Activated CD8-positive, alpha-beta memory T cell treated with anti-CD3 and anti-CD28 coated beads for 24 hours (primary cell): ENCODE measurements around the gene GASK1A.

Experiments used
- DNase-seq: peaks from one replicate; pipeline ENCODE4 v3.0.0-alpha.2; 2020

Gene GASK1A

DNA sequence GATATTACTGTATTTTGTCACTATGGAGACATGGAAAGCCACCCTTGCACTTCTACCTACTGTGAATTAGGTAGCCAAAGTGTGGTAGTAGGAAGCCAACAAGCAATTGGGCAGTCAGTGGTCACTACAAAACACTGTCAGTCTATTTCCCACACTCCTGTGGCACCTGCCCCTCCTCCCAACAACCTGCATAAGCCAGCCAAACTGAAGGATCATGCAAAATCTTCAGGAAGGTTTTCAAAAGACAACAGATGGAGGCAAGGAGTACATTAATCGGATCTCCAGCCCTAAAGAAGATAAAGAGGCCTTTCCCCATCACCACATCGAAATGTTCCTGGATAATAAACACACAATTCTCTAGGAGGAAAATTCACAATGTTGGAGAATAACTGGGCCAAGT is 114.9 kb downstream of the GASK1A start:
- no peak for DNase-seq

DNA sequence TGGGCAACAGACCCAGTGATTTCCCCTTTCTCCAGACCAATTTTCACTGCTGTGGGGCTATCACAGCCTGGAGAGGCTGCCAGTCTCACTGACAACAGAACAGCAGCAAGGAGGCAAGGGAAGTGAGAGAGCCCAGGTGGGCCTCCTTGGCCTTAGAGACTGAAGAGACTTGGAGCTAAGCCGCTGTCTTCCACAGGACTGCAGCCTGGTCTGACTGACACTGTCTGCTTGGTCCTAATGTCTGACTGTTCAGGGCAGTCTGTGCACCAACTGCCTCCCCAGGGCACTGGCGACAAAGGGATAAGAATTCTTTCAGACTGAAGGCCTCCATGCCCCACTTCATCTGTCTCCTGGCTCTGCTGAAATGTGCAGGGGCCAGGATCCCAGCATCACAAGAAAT is 115.3 kb downstream of the GASK1A start:
- DNase-seq, result no peak

DNA sequence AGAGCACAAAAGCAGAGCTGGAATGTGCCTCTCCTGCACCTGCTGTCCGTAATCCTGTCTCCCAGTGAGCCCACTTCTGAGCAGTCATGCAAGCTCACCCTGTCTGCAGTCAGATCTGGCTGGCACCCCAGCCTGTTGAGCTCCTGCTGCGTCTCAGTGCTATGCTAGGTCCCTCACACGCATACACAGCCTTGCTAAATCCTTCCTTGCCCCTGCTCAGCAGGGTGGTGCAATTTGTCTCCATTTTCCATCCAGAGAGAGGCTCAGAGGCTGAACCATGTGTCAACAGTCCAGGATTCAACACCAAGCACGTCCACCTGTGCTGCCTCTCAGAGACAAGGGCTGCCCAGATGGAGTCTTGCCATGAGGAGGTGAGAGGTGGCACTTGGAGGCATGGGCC is 115.7 kb downstream of the GASK1A start:
- DNase-seq, result no peak

DNA sequence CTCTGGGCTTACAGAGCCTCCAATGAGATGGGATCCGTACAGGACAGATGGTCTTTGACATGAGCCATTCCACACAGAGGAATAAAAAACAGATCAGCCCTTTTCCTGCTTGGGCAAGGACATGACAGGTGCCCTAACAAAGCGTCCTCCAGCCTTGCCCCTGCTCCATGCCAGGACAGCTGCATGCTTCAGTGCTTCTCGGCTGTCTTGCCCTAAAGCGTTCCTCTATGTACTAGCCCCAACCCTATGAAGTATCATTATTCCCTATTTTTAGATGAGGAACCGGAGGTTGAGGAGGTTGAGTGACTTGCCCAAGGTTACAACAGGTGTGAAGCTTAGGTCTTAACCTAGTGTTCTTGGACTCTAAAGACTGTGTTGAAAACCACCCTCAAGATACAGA is 116.3 kb downstream of the GASK1A start:
- DNase-seq, result no peak

DNA sequence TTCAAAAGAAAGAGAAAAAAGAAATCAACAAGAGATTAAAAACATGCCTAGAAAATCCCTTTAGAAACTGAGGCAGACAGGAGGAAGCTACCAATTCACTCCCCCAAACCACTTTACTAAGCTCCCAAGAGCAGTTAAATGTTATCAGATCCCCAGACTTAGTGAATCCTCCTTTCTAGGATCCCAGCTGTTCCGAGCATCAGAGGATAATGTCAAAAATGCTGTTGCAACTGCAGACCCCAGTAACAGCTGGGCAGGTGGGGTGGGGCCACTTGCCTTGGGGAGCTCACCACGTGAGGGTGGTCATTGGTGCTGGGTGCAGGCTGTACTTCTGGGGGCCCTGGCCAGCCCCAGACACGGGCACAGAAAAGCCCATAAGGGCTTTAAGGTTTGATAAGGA is 117.7 kb downstream of the GASK1A start:
- DNase-seq, result no peak

DNA sequence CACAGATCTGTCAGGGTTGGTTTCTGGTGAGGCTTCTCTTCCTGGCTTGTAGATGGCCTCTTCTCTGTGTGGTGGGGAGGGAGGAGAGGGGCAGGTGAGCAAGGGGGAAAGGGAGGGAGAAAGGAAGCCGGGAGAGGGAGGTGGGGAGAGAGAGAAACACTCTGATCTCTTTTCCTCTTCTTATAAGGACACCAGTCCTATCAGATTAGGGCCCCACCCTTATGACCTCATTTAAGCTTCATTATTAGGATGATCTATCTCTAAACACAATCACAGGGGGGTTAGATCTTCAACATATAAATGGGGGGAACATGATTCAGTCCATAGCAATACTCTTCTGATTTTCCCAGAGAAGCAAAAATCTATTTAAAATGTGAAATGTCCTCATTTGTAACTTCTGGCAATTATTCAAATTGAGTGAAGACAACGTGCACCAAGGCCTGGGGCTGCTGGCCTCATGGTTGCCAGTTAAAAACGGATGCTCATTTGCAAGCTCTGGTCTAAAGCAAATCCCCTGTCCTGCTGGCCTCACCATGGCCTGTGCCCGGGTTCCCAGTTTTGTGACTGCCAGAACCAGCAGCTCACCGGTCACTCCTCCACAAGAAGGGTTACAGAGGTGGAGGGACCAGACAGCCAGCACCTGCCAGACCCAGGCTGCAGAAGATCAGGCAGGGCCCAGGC is 118.4 kb downstream of the GASK1A start:
- no peak for DNase-seq

DNA sequence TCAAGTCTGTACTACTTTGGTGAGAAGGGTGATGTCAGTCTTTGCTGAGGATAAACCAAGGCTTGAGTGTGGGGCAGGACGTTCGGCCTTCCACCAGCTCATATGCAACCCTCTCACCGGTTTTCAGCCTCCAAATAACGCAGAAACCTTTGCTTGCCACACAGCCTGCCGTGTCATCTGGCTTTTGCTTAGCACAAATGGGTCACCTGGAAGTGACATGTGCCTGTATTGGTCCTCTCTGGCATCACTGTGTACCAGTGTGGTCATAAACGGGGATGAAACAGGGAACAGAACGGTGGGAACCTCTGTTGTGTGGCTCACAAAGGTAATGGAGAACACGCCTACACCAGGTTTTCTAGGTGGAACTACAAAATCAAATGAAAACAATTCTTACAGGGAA is 119.7 kb downstream of the GASK1A start:
- no peak for DNase-seq

DNA sequence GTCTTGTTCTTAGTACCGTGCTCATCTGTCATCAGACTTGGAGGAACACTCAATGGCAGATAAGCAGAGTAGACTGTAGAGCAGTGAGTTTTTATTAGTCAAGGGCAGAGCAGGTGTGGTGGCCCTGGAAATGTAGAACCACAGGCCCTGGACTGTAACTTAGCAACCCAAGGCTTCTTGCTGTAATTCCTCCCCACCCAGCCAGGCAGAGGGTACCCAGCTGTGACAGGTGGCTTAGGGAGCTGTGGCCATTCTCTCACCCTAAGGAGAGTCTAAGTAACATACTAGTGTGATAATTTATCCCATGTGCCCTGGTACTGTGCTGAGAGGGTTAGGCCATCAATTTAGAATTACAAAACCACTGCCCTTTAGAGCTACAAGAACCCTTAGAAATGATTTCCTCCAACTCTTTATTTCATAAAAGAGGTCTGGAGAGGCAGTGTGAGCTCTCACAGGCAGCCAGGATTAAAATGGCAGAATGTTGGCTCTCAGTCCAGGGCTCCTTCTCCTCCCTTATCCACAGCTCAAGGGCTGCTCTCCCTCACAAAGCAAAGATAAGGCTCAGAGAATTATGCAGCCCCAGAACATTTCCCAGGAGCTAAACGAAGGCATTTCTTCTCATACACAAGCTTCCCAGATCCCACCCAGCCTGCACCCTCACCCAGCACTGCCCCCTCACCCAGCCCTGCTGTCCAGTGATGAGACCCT is 123.8 kb downstream of the GASK1A start:
- DNase-seq, result no peak

DNA sequence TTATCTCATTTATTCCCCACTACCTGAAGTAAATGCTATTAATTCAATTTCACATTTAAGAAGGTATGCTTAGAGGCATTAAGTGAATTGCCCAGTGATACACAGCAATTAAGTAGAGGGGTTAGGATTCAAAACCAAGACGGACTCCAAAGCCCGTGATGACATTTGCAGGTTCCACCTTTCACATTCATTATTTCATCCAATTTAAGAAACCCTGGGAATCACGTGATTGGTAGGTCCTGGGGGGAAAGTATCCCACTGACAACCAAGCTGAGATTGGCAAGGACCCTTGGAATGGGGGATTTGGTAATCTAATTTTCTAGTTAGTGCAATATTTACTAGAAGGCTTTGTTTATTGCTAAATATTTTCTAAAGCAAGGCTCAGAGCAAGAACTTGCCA is 124.9 kb downstream of the GASK1A start:
- no peak for DNase-seq

DNA sequence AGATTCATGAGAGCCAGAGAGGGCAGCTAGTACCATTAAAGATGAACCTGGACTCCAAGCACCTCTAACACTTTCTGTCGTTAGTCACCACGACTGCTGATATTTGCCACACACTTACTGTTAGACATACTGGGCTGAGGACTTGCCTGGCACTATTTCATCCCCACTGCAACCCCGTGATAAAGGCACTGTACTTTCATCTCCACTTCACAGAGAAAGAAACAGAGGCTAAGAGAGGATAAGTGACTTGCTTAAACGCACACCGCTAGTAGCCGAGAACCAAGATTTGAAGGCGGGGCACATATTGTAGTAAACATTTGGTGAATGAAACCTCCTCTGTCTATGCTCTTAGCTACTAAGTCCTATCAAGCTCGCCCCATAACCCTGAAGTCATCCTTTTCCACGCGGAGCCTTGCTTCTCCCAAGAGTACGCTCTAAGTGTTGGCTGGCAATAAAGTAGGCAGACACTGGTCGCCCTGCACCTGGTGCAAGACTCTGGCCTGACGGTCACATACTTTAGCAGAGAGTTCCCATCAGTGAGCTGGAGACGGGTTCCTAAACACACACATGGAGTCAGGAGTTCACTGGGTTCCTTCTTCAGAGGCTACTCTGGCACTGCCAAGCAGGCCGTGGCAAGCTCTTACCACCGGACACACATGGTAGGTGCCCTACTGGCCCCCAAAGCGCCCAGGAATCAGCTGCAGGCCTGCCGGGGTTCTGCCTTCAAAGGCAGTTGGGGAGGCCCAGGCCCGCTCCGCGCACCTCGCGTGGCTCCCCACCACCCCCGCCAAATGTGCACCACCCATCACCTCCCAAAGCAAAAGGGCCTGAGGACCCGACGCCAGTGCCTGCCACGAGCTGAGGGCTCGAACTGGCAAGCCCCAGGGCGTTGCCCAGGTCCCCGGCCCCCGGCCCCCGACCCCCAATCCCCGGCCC is 125.8 kb downstream of the GASK1A start:
- peak; percentile 75 for DNase-seq

DNA sequence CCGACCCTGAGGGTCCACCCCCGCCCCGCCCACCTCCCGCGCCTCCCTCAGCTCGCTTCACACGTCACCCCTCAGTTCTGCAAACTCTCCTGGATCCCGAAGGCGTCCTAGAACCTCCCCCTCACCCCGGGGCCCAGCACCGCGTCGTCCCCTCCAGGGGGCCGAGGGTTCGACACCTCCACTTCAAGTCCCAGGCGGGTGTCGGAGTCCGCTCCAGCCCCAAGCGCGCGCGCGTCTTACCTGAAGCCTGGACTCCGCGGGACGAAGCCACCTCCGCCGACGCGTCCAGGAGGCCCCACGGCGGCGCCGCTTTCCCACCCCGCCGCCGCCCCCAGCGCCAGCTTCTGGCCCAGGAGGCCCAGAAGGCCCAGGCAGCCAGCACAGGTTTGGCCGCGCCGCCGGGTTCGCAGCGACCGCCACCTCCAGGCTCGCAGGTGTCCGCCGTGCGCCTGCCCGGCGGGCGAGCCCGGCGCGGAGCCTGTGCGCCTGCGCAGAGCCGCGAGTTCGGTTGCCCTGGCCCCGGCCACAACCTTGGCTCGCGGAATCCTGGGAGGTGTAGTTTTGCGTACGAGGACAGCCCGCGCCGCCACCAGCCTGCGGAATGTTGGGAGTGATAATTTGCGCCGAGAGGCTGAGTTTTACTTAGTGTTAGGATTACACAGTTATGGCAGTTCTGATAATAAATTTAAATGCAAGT is 126.6 kb downstream of the GASK1A start, which contains the start of gene POMGNT2:
TSS of gene POMGNT2 (minus strand) at position 484 of the 697 bp plus-strand sequence. CDS start 24,648 bp downstream, outside the sequence.
- peak; percentile 93 for DNase-seq

DNA sequence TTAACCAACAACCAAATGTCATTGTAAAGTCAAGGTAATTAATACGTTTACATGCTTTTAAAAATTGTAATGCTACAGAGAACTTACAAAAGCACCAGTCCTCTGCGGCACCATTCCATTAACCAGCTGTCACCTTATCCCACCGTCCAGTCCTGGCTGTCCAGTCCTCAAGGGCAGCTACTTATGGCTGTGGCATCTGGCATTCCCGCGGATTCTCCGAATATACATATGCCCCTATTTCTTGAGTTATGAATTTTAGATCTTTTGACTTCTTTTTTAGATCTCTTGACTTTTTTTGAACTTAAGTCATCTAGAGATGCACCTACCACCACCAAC is 127.2 kb downstream of the GASK1A start:
- DNase-seq, result no peak
